GM23338 (cell line): ENCODE measurements around the gene PRDM2.

ENCODE experiments used
- CREB1 ChIP-seq: fragments of 250-450 bp; sonication (Bioruptor Pico); IDR thresholded peaks from 2 replicates; pipeline ENCODE4 v1.5.0; 2020; ENCODE audit warnings: low read depth, mild to moderate bottlenecking, moderate library complexity
- EZH2 ChIP-seq: fragments of 200-600 bp; sonication (generic); IDR thresholded peaks from one replicate; pipeline ENCODE4 v1.8.0; 2017; ENCODE audit warnings: antibody characterized with exemption, mild to moderate bottlenecking, low read depth; ENCODE audit not compliant: unreplicated experiment
- EZH2phosphoT487 ChIP-seq: fragments of 200-600 bp; sonication (generic); IDR thresholded peaks from one replicate; pipeline ENCODE4 v1.8.1; 2018; ENCODE audit warnings: antibody characterized with exemption; ENCODE audit not compliant: unreplicated experiment
- JUNB ChIP-seq: IDR thresholded peaks from one replicate; pipeline ENCODE4 v1.6.1; 2016; ENCODE audit warnings: antibody characterized with exemption; ENCODE audit not compliant: unreplicated experiment
- NANOG ChIP-seq: IDR thresholded peaks from 2 replicates; pipeline ENCODE4 v1.6.1; 2016; ENCODE audit warnings: antibody characterized with exemption, borderline replicate concordance
- POLR2AphosphoS5 ChIP-seq: IDR thresholded peaks from 2 replicates; pipeline ENCODE4 v1.6.1; 2016; ENCODE audit warnings: antibody characterized with exemption, low read depth
- STAT1 ChIP-seq: IDR thresholded peaks from one replicate; pipeline ENCODE4 v1.6.1; 2016; ENCODE audit warnings: antibody characterized with exemption; ENCODE audit not compliant: unreplicated experiment
- ZNF114 ChIP-seq: fragments of 250-450 bp; sonication (Bioruptor Pico); IDR thresholded peaks from 2 replicates; pipeline ENCODE4 v1.5.0; 2020; ENCODE audit warnings: mild to moderate bottlenecking, moderate library complexity
- TF ChIP-seq, protein P1 (sequence below), 2 experiments: fragments of 200-600 bp in 1 of 2; sonication (generic) in 1 of 2; conservative IDR thresholded peaks; 2 replicates each; pipeline versions ENCODE4 v1.5.1 to v1.6.1; 2016 to 2017; ENCODE audit warnings: antibody characterized with exemption in 2 of 2, low read depth in 2 of 2, mild to moderate bottlenecking in 2 of 2, moderate library complexity in 1 of 2
- TF ChIP-seq, protein P2 (sequence below): IDR thresholded peaks from one replicate; pipeline ENCODE4 v1.6.1; 2018; ENCODE audit warnings: antibody characterized with exemption; ENCODE audit not compliant: unreplicated experiment
- TF ChIP-seq, protein P3 (sequence below): IDR thresholded peaks from 2 replicates; pipeline ENCODE4 v1.6.1; 2016; ENCODE audit warnings: antibody characterized with exemption
- TF ChIP-seq, protein P4 (sequence below): fragments of 250-450 bp; sonication (Bioruptor Pico); IDR thresholded peaks from 2 replicates; pipeline ENCODE4 v1.5.0; 2020; ENCODE audit warnings: mild to moderate bottlenecking, moderate library complexity

DNA sequence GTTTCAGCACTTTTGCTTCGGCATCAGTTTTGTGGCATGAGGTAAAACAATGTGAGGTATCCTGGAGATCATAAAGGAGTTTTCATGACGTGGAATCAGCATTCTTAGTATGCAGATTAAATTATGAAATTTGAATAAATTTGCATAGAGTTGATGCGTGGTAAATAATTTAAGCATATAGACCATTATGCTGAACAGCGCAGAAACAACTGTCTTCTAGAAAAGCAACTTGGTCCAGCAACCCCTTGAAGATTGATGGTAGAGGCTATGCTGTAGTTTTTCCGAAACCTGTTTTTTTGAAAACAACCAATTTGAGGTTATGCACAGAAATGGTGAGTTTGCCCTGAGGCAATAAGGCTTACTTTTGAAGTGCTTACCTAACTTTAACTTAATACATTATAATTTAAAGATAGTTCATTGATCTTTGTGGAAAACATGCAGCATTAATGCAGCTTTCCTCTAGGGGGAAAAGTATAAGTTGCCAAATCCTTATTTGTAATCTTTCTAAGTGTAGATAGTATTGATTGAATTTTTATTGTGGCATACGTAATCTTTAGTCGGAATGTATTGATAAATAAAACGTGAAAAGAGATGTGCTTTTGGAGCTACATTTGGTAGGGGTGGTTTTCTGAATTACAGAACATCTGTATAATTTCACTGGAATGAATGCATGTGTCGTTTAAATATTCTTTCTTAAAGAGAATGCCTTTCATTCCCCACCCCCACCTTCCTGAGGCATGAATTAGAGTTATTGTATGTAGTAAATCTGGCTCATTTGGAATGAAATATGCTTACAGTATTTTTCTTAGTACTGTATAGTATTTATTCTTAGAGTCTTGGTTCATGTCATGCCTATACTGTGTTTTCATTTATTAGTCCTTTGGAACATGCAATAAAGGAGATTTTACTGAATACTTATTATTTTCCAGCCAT, 3.8 kb downstream of the PRDM2 start:
- TF ChIP-seq, protein P1, sequence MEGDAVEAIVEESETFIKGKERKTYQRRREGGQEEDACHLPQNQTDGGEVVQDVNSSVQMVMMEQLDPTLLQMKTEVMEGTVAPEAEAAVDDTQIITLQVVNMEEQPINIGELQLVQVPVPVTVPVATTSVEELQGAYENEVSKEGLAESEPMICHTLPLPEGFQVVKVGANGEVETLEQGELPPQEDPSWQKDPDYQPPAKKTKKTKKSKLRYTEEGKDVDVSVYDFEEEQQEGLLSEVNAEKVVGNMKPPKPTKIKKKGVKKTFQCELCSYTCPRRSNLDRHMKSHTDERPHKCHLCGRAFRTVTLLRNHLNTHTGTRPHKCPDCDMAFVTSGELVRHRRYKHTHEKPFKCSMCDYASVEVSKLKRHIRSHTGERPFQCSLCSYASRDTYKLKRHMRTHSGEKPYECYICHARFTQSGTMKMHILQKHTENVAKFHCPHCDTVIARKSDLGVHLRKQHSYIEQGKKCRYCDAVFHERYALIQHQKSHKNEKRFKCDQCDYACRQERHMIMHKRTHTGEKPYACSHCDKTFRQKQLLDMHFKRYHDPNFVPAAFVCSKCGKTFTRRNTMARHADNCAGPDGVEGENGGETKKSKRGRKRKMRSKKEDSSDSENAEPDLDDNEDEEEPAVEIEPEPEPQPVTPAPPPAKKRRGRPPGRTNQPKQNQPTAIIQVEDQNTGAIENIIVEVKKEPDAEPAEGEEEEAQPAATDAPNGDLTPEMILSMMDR (conservative IDR thresholded peaks at IDR 0.05; ENCODE audit: low read depth in 2 of 2) = no peak
- TF ChIP-seq, protein P2, sequence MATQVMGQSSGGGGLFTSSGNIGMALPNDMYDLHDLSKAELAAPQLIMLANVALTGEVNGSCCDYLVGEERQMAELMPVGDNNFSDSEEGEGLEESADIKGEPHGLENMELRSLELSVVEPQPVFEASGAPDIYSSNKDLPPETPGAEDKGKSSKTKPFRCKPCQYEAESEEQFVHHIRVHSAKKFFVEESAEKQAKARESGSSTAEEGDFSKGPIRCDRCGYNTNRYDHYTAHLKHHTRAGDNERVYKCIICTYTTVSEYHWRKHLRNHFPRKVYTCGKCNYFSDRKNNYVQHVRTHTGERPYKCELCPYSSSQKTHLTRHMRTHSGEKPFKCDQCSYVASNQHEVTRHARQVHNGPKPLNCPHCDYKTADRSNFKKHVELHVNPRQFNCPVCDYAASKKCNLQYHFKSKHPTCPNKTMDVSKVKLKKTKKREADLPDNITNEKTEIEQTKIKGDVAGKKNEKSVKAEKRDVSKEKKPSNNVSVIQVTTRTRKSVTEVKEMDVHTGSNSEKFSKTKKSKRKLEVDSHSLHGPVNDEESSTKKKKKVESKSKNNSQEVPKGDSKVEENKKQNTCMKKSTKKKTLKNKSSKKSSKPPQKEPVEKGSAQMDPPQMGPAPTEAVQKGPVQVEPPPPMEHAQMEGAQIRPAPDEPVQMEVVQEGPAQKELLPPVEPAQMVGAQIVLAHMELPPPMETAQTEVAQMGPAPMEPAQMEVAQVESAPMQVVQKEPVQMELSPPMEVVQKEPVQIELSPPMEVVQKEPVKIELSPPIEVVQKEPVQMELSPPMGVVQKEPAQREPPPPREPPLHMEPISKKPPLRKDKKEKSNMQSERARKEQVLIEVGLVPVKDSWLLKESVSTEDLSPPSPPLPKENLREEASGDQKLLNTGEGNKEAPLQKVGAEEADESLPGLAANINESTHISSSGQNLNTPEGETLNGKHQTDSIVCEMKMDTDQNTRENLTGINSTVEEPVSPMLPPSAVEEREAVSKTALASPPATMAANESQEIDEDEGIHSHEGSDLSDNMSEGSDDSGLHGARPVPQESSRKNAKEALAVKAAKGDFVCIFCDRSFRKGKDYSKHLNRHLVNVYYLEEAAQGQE = no peak
- TF ChIP-seq POLR2AphosphoS5 = no peak
- no peak for TF ChIP-seq EZH2
- no peak for TF ChIP-seq EZH2phosphoT487
- TF ChIP-seq CREB1 (CRISPR knock-in tag) = no peak
- no peak for TF ChIP-seq ZNF114 (CRISPR knock-in tag)
- no peak for TF ChIP-seq STAT1
- no peak for TF ChIP-seq JUNB
- TF ChIP-seq, protein P3, sequence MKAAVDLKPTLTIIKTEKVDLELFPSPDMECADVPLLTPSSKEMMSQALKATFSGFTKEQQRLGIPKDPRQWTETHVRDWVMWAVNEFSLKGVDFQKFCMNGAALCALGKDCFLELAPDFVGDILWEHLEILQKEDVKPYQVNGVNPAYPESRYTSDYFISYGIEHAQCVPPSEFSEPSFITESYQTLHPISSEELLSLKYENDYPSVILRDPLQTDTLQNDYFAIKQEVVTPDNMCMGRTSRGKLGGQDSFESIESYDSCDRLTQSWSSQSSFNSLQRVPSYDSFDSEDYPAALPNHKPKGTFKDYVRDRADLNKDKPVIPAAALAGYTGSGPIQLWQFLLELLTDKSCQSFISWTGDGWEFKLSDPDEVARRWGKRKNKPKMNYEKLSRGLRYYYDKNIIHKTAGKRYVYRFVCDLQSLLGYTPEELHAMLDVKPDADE = no peak
- no peak for TF ChIP-seq NANOG
- TF ChIP-seq, protein P4, sequence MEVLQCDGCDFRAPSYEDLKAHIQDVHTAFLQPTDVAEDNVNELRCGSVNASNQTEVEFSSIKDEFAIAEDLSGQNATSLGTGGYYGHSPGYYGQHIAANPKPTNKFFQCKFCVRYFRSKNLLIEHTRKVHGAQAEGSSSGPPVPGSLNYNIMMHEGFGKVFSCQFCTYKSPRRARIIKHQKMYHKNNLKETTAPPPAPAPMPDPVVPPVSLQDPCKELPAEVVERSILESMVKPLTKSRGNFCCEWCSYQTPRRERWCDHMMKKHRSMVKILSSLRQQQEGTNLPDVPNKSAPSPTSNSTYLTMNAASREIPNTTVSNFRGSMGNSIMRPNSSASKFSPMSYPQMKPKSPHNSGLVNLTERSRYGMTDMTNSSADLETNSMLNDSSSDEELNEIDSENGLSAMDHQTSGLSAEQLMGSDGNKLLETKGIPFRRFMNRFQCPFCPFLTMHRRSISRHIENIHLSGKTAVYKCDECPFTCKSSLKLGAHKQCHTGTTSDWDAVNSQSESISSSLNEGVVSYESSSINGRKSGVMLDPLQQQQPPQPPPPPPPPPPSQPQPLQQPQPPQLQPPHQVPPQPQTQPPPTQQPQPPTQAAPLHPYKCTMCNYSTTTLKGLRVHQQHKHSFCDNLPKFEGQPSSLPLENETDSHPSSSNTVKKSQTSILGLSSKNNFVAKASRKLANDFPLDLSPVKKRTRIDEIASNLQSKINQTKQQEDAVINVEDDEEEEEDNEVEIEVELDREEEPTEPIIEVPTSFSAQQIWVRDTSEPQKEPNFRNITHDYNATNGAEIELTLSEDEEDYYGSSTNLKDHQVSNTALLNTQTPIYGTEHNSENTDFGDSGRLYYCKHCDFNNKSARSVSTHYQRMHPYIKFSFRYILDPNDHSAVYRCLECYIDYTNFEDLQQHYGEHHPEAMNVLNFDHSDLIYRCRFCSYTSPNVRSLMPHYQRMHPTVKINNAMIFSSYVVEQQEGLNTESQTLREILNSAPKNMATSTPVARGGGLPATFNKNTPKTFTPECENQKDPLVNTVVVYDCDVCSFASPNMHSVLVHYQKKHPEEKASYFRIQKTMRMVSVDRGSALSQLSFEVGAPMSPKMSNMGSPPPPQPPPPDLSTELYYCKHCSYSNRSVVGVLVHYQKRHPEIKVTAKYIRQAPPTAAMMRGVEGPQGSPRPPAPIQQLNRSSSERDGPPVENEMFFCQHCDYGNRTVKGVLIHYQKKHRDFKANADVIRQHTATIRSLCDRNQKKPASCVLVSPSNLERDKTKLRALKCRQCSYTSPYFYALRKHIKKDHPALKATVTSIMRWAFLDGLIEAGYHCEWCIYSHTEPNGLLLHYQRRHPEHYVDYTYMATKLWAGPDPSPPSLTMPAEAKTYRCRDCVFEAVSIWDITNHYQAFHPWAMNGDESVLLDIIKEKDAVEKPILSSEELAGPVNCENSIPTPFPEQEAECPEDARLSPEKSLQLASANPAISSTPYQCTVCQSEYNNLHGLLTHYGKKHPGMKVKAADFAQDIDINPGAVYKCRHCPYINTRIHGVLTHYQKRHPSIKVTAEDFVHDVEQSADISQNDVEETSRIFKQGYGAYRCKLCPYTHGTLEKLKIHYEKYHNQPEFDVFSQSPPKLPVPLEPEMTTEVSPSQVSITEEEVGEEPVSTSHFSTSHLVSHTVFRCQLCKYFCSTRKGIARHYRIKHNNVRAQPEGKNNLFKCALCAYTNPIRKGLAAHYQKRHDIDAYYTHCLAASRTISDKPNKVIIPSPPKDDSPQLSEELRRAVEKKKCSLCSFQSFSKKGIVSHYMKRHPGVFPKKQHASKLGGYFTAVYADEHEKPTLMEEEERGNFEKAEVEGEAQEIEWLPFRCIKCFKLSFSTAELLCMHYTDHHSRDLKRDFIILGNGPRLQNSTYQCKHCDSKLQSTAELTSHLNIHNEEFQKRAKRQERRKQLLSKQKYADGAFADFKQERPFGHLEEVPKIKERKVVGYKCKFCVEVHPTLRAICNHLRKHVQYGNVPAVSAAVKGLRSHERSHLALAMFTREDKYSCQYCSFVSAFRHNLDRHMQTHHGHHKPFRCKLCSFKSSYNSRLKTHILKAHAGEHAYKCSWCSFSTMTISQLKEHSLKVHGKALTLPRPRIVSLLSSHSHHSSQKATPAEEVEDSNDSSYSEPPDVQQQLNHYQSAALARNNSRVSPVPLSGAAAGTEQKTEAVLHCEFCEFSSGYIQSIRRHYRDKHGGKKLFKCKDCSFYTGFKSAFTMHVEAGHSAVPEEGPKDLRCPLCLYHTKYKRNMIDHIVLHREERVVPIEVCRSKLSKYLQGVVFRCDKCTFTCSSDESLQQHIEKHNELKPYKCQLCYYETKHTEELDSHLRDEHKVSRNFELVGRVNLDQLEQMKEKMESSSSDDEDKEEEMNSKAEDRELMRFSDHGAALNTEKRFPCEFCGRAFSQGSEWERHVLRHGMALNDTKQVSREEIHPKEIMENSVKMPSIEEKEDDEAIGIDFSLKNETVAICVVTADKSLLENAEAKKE (CRISPR knock-in tag) = no peak
